ENCODE results near the gene RPSA.

Gene RPSA

DNA sequence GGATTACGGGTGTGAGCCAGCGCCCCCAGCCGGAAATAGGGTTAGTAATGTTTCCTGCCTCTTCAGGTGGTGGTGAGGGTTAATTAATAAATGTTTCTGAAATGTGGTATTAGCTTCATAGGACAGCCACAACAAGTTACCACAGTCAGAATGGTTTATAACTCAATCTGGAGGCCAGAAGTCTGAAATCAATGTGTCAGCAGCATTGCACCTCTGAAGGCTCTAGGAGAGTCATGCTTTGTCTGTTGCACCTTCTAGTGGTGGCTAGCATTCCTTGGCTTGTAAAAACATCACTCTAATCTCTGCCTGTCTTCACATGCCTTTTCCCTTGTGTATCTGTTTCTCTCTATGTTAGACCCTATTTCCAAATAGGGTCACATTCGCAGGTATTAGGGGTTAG lies 7.8 kb upstream of the RPSA start:
- no peak overlapping the region for H3K9ac ChIP-seq
- H3K9me3 ChIP-seq (ENCODE audit: control insufficient read depth, low read length) = no peaks in the 10 kb centered on the region
- no peak overlapping the region for H3K4me2 ChIP-seq (ENCODE audit: low read length)
- no peaks in the 10 kb centered on the region for H3K4me1 ChIP-seq
- H2AFZ ChIP-seq = no peak overlapping the region
- TF ChIP-seq, protein P1, sequence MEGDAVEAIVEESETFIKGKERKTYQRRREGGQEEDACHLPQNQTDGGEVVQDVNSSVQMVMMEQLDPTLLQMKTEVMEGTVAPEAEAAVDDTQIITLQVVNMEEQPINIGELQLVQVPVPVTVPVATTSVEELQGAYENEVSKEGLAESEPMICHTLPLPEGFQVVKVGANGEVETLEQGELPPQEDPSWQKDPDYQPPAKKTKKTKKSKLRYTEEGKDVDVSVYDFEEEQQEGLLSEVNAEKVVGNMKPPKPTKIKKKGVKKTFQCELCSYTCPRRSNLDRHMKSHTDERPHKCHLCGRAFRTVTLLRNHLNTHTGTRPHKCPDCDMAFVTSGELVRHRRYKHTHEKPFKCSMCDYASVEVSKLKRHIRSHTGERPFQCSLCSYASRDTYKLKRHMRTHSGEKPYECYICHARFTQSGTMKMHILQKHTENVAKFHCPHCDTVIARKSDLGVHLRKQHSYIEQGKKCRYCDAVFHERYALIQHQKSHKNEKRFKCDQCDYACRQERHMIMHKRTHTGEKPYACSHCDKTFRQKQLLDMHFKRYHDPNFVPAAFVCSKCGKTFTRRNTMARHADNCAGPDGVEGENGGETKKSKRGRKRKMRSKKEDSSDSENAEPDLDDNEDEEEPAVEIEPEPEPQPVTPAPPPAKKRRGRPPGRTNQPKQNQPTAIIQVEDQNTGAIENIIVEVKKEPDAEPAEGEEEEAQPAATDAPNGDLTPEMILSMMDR (IDR thresholded peaks at IDR 0.05) = no peak
- no peak overlapping the region for H3K4me3 ChIP-seq (ENCODE audit: low read depth, low read length)
- H3K27me3 ChIP-seq (ENCODE audit: control insufficient read depth, insufficient read depth, low read length) = no peaks in the 10 kb centered on the region
- no peaks in the 10 kb centered on the region for H3K36me3 ChIP-seq (ENCODE audit: control insufficient read depth, insufficient read depth, low read length)
- H3K27ac ChIP-seq = no peak overlapping the region
- H3K79me2 ChIP-seq = no peaks in the 10 kb centered on the region

DNA sequence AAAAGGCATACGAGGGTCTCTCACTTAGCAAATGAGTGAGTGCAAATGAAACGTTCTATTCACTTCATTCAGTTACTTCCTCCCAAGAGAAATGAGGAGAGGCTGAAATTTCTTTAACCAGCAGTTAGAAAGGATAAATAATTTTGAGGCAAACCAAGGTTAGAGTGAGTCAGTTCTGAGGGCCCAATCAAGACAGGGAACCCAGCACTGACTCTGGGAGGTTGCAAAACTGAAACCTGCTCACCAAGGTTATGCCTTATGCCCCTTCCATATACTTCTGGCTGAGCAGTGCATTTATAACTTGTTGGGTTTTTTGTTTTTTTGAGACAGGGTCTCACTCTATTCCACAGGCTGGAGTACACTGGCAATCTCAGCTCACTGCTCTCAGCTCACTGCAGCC lies 4.5 kb upstream of the RPSA start:
- H3K4me2 ChIP-seq (ENCODE audit: low read length) = no peak overlapping the region
- no peaks in the 10 kb centered on the region for H3K4me1 ChIP-seq
- no peak overlapping the region for H3K4me3 ChIP-seq (ENCODE audit: low read depth, low read length)
- H2AFZ ChIP-seq = no peak overlapping the region
- TF ChIP-seq, protein P1 (IDR thresholded peaks at IDR 0.05) = no peak
- peaks cover 4% of the 10 kb centered on the region for H3K79me2 ChIP-seq
- H3K27me3 ChIP-seq (ENCODE audit: control insufficient read depth, insufficient read depth, low read length) = no peaks in the 10 kb centered on the region
- H3K9me3 ChIP-seq (ENCODE audit: control insufficient read depth, low read length) = no peaks in the 10 kb centered on the region
- H3K9ac ChIP-seq = no peak overlapping the region
- no peak overlapping the region for H3K27ac ChIP-seq
- H3K36me3 ChIP-seq (ENCODE audit: control insufficient read depth, insufficient read depth, low read length) = no peaks in the 10 kb centered on the region

DNA sequence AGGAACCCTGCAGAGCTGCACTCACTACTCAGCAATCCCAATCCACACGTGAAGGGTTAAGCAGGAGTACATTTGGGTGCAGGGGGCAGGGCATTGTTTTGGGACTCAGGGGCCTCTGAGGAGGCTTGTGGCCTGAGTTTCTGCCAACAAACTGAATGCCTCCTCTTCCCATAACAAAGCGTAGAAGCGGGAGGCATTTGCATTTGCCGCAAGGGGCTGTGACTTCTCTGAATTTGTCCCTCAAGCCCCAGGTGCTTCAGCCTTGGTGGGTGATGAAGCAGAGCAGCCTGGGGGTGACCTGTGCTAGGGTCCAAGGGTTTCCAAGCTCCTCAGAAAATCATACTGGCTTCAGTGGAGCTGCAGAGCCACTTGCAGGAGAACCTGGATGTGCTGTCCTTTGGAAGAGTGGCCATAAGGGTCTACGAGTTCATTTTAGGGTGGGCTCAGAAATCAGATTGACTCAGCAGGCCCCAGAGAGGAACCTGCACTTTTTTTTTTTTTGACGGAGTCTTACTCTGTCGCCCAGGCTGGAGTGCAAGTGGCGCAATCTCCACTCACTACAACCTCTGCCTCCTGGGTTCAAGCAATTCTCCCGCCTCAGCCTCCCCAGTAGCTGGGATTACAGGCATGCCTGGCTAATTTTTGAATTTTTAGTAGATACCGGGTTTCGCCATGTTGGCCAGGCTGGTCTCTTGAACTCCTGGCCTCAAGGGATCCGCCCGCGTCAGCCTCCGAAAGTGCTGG lies 1.4 kb upstream of the RPSA start:
- no peaks in the 10 kb centered on the region for H3K27me3 ChIP-seq (ENCODE audit: control insufficient read depth, insufficient read depth, low read length)
- H3K36me3 ChIP-seq (ENCODE audit: control insufficient read depth, insufficient read depth, low read length) = no peaks in the 10 kb centered on the region
- H2AFZ ChIP-seq = no peak overlapping the region
- no peaks in the 10 kb centered on the region for H3K9me3 ChIP-seq (ENCODE audit: control insufficient read depth, low read length)
- peaks cover 13% of the 10 kb centered on the region for H3K79me2 ChIP-seq
- H3K9ac ChIP-seq = no peak overlapping the region
- H3K4me2 ChIP-seq (ENCODE audit: low read length) = no peak overlapping the region
- H3K4me3 ChIP-seq (ENCODE audit: low read depth, low read length) = peak overlapping the region; percentile 95
- H3K4me1 ChIP-seq = peaks cover 10% of the 10 kb centered on the region
- TF ChIP-seq, protein P1 (IDR thresholded peaks at IDR 0.05) = no peak
- H3K27ac ChIP-seq = no peak overlapping the region

DNA sequence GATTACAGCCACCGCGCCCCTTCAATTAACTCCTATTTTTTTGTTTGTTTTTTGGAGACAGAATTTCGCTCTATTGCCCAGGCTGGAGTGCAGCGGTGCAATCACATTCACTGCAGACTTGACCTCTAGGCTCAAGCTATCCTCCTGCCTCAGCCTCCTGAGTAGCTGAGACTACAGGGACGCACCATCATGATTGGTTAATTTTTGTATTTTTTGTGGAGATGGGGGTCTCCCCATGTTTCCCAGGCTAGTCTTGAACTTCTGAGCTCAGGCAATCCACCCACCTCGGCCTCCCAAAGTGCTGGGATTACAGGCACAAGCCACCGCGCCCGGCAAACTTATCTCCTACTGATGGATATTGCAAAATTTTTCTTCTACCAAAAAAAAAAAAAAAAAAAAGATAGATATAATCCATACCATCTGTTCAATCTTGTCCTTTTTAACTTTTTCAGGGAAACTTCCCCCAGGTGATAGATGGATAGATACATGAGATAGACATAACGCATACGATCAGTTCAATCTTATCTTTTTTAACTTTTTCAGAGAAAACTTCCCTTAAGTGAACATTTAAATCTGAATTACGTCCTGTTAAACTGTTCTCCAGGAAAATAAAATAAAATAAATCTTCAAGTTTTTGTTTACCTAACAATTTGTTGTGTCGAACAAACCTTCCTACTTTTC lies 693 bp upstream of the RPSA start:
- no peaks in the 10 kb centered on the region for H3K9me3 ChIP-seq (ENCODE audit: control insufficient read depth, low read length)
- H3K9ac ChIP-seq = no peak overlapping the region
- peak overlapping the region; percentile 94 for H3K4me2 ChIP-seq (ENCODE audit: low read length)
- peak overlapping the region; percentile 95 for H3K4me3 ChIP-seq (ENCODE audit: low read depth, low read length)
- H3K4me1 ChIP-seq = peaks cover 10% of the 10 kb centered on the region
- H3K27me3 ChIP-seq (ENCODE audit: control insufficient read depth, insufficient read depth, low read length) = no peaks in the 10 kb centered on the region
- H2AFZ ChIP-seq = peak overlapping the region; percentile 87
- peaks cover 13% of the 10 kb centered on the region for H3K79me2 ChIP-seq
- H3K36me3 ChIP-seq (ENCODE audit: control insufficient read depth, insufficient read depth, low read length) = no peaks in the 10 kb centered on the region
- TF ChIP-seq, protein P1 (IDR thresholded peaks at IDR 0.05) = no peak
- peak overlapping the region; percentile 88 for H3K27ac ChIP-seq
